Suppressor macrophage treated with lipopolysaccharide for 4 hours (primary cell): ENCODE results near the gene USP9X.
"Not testable (repeated sequence)": the region's sequence is repeated elsewhere in the genome, so short reads cannot be mapped to it uniquely, and the experiment has no call there.

Source experiments
- DNase-seq: peaks from one replicate; pipeline ENCODE4 v3.0.0-alpha.2; 2020

The USP9X gene

GRCh38 chrX:41192880-41193279, 107.6 kb downstream of the USP9X start:
- DNase-seq = no peak

- no peak for DNase-seq
These were observed 113.2 kb downstream of the USP9X start for GRCh38 chrX:41198410-41198809.

- no peak for DNase-seq
These were observed 115.5 kb downstream of the USP9X start for GRCh38 chrX:41200785-41201184.

GRCh38 chrX:41209853-41210252, 124.6 kb downstream of the USP9X start:
- DNase-seq = no peak

GRCh38 chrX:41224605-41225004, 139.4 kb downstream of the USP9X start:
- DNase-seq = no peak

GRCh38 chrX:41233988-41234387, 148.7 kb downstream of the USP9X start:
- DNase-seq = no peak

- DNase-seq = not testable (repeated sequence)
These were observed 149.2 kb downstream of the USP9X start for GRCh38 chrX:41234471-41234870.

- DNase-seq = no peak
These were observed 149.7 kb downstream of the USP9X start for GRCh38 chrX:41234962-41235361.

GRCh38 chrX:41236629-41237028, 151.4 kb downstream of the USP9X start:
- peak; percentile 56 for DNase-seq

GRCh38 chrX:41240509-41240908, 155.3 kb downstream of the USP9X start:
- peak; percentile 42 for DNase-seq

GRCh38 chrX:41241962-41242361, 156.7 kb downstream of the USP9X start:
- no peak for DNase-seq

- DNase-seq = no peak
These were observed 160.4 kb downstream of the USP9X start for GRCh38 chrX:41245641-41246040.

- DNase-seq = no peak
These were observed 165.6 kb downstream of the USP9X start for GRCh38 chrX:41250867-41251266.

- DNase-seq = peak; percentile 40
These were observed 172.6 kb downstream of the USP9X start for GRCh38 chrX:41257801-41258200.

- DNase-seq = no peak
These were observed 173.0 kb downstream of the USP9X start for GRCh38 chrX:41258226-41258625.

- no peak for DNase-seq
These were observed 173.6 kb downstream of the USP9X start for GRCh38 chrX:41258871-41259270.

- DNase-seq = no peak
These were observed 174.3 kb downstream of the USP9X start for GRCh38 chrX:41259516-41259915.

GRCh38 chrX:41265615-41266014, 180.4 kb downstream of the USP9X start:
- peak; percentile 85 for DNase-seq

- DNase-seq = no peak
These were observed 188.4 kb downstream of the USP9X start for GRCh38 chrX:41273638-41274037.

GRCh38 chrX:41275661-41276609, 190.7 kb downstream of the USP9X start:
- peak; percentile 45 for DNase-seq

GRCh38 chrX:41276661-41277506, 191.6 kb downstream of the USP9X start:
- no peak for DNase-seq

- DNase-seq = not testable (repeated sequence)
These were observed 197.1 kb downstream of the USP9X start for GRCh38 chrX:41282307-41282706.

GRCh38 chrX:41285928-41286327, 200.7 kb downstream of the USP9X start:
- not testable (repeated sequence) for DNase-seq
